ENCODE measurements around the gene SCYGR5. TPM values are rescaled to one million over a fixed set of nuclear protein-coding genes. Genes with fewer than 3 reads are reported as not detected.

SCYGR5 gene
- total RNA-seq, 8 experiments from 2014 or later = not detected

Other genes with a start within 250 kb of the SCYGR5 start
- gene AGFG1, start 194.6 kb upstream of the SCYGR5 start, total RNA-seq = 10 to 100 TPM; 26.2 to 65.6 (median 47.0) TPM
- 1 to 10 TPM in 1 of 8 experiments, not detected in 7; 3.1 TPM for gene SCYGR2, start 67.9 kb upstream of the SCYGR5 start, total RNA-seq
- not detected for gene SCYGR3, start 52.0 kb upstream of the SCYGR5 start, total RNA-seq
- gene SCYGR4, start 49.3 kb upstream of the SCYGR5 start, total RNA-seq = under 1 TPM in 2 of 8 experiments, not detected in 6; 0.36 to 0.62 TPM
- gene SLC19A3, start 51.2 kb downstream of the SCYGR5 start, total RNA-seq = 1 to 10 TPM in 3 of 8 experiments, under 1 TPM in 5; 0.27 to 7.5 (median 0.78) TPM
- gene SCYGR6, start 58.0 kb downstream of the SCYGR5 start, total RNA-seq = not detected
- not detected for gene SCYGR7, start 61.5 kb downstream of the SCYGR5 start, total RNA-seq
- under 1 TPM in 1 of 8 experiments, not detected in 7; 0.38 TPM for gene SCYGR8, start 79.1 kb downstream of the SCYGR5 start, total RNA-seq
- gene CCL20, start 147.0 kb downstream of the SCYGR5 start, total RNA-seq = under 1 TPM in 2 of 8 experiments, not detected in 6; 0.16 to 0.38 TPM
- gene DAW1, start 204.8 kb downstream of the SCYGR5 start, total RNA-seq = 10 to 100 TPM in 1 of 8 experiments, under 1 TPM in 3, not detected in 4; 0.08 to 28.3 (median 0.13) TPM